ENCODE measurements around the gene INPP5A.
"Not testable (repeated sequence)": the region's sequence is repeated elsewhere in the genome, so short reads cannot be mapped to it uniquely, and the experiment has no call there.

INPP5A gene

DNA sequence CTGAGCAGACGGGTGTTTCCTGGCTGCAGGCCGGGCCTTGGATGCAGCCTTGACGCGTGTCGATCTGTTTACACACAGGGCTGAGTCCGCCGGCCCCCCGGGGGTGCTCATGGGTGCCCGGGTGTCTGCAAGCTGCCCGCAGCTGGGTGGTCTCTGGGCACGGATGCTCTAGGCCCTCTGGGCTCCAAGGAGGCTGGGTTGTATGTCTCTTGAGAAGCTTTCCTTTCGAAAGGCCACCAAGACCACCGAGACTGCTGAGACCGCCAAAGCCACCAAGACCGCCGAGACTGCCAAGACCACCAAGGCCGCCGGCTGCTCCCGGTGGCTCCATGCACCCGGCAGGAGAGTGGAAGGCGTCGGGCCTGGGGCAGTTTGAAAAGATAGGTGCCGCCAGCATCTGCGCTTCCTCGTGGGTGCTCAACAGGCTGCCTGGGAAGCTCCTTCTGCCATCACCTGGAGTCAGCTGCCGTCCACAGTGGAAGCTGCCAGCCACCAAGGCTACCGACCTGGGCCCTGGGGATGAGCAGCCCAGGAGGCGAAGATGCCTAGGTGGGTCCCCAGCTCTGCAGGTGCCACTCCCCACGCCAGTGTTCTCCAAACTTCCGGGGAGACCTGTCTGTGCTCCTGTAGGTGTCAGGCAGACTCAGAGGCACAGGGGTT, 121.1 kb downstream of the INPP5A start:
- H3K27ac ChIP-seq, result no peak overlapping the region
- H3K4me3 ChIP-seq, result no peak overlapping the region

DNA sequence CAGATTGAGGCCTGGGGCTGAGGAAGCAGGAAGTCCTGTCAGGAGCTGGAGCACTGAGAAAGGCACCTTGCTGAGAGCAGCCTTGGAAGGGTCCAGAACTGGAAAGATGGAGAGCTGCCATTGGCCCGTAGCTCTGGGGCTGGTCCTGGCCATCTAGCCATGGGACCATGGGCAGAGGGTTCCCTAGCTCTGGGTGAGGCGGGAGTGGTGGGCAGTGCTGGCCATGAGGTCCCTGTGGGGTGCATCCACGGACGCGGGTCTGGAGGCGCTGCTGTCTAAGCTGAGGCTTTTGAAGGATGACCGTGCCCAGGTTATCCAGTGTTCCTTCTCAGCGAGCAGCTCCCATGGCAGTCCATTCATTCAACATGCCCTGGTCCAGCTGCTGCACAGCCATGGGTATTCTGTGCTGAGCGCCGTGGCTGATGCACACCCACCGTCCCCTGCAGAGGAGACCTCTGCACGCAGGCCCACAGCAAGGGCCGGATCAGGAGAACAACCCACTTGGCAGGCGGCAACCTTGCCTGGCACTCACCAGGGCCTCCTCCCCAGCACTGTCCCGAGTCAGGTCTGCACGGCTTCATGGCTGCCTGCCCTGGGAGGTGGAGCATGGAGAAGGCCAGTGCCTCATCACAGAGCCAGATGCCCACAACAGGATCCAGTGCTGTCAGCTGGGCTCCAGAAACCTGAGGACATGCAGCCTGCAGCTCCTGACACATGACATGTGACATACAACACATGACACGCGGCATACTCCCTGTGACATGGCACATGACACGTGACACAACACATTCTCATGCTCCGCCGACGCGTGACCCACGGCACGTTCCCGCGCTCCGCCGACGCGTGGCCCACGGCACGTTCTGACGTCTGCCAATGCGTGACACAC, 121.9 kb downstream of the INPP5A start:
- Histone ChIP-seq H3K4me3 (no peak overlapping the region), H3K27ac (no peak overlapping the region)

DNA sequence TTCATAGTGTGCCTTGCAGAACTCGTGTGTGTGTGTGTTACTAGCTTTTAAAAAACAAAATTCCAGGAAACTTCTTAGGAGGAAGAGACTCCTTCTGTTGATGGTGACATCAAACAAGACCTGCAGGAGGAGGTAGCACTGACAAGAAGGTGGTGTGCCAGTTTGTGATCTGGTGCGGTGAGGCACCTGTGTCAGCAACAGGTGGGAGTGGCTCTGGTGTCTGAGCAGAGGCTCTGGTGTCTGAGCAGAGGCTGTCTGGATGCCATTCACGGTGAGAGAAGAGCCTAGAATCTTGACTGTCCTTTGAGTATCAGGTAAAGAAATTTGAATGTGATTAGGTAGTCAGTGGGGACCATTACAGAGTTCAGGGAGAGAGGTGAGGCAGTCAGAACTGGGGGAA, 122.8 kb downstream of the INPP5A start:
- no peak overlapping the region for H3K4me3 ChIP-seq
- H3K27ac ChIP-seq, result no peak overlapping the region

DNA sequence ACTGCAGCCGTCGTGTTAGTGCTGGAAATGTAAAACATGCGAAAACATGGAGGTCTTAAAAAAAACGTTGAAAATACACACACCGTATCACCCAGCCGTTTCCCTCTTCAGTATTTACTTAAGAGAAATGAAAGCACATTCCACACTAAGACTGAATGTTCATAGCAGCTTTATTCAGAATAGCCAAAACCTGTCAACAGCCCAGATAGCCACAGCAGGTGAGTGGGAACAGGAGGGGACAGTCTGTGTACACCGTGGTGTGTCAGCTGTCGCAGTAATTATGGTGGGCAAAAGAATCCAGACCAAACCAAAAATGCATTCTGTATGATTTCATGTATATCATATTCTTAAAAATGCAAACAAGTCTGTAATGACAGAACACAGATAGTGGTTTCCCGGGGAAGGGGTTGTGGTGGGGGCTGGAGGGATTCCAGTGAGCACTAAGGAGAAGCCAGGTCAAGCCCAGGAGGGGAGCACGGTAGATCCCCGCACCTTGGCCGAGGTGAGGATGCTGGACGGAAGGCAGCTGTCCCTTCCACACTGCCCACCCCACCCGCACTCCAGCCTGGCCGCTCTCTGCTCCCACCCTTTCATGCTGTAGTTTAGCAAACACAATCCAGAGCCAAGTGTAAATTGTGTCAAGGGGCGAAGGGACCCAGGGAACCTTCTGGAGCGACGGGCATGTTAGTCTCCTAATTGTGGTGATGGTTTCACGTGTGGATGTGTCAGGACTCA, 124.8 kb downstream of the INPP5A start:
- H3K4me3 ChIP-seq, result no peak overlapping the region
- no peak overlapping the region for H3K27ac ChIP-seq

DNA sequence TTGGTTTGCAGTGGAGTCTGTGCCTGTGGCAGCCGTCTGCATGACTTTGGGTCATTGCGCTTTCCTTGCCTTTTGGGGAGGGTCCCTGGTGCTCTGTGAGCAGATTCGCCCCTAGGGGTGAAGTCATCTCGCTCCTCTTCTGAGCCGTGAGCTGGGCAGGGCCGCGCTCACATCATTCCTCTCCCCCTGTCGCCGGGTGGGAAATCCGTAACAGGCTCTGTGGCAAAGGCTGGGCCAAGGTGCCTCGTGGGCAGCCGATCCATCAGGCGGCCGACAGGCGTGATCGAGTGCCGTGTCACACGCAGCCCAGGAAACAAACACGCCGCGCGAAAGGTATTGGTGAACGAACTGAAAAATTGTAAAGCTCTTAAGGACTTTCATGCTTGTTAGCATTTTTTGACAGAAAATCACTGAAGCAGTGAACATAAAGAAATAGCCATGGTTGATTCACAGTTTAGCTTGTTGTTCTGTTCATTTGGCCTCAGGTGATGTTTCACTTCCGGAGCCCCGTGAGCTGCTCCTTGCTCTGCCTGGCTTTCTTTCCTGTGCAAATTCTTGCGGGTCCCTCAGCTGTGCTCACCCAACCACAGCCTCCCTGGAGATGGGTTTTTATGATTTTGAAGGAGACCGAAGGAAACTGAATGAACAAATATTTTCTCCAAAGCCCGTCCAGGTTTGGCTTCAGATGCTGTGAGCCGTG, 126.2 kb downstream of the INPP5A start:
- Histone ChIP-seq H3K27ac (no peak overlapping the region), H3K4me3 (no peak overlapping the region)

- no peak overlapping the region for H3K4me3 ChIP-seq
- H3K27ac ChIP-seq, result no peak overlapping the region
These were observed 126.8 kb downstream of the INPP5A start for GRCh38 chr10:132664407-132664806.

- no peak overlapping the region for H3K27ac ChIP-seq
- no peak overlapping the region for H3K4me3 ChIP-seq
These were observed 127.3 kb downstream of the INPP5A start for GRCh38 chr10:132664883-132665282.

- Histone ChIP-seq H3K27ac (no peak overlapping the region), H3K4me3 (no peak overlapping the region)
These were observed 128.5 kb downstream of the INPP5A start for GRCh38 chr10:132665946-132666704.

DNA sequence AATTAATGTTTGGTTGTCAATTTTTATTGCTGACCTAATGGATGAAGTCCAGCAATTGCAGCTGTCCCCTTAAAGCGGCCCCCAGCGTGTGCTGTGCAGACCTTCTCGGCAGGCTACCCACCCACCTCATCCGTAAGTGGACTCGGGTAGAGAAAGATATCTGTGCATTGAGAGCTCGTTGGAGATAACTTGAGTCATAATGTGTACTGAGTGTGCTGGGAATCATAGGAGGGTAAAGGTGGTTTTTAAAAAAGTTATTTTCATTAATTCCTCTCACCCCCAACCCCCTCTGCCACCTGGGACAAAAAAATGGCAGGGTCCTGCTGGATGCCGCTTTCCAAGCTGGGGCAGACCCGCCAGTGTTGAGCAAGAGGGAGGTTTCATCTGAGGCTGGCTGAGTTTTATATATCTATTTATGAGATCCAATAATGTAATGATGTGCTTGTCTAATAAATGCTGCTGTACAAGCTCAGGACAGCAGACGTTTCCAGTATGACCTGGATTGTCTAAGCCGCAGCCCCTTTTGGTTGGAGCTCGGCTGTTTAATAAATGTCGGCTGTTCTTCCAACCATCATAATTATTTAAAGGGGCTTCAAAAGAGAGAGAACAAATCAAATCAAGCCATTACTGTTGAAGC, 129.2 kb downstream of the INPP5A start:
- no peak overlapping the region for H3K4me3 ChIP-seq
- no peak overlapping the region for H3K27ac ChIP-seq

GRCh38 chr10:132667342-132668047, 129.9 kb downstream of the INPP5A start:
- Histone ChIP-seq H3K4me3 (no peak overlapping the region), H3K27ac (no peak overlapping the region)

DNA sequence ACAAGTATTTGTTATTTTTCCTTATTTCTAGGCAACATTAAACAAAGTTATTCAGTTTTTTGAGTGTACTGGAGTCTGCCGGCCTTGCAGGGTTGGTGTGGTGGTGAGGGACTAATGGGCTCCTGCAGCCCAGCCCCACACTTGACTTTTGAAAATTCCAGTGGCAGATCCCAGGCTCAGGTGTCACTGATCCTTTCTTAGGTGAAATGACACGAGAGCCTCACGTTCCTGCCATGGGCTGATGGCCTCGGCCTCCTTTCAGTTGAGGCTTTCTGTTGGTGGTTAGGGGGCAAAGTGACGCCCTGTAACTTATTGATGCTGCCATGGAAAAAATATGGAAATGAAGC, 130.4 kb downstream of the INPP5A start:
- Histone ChIP-seq H3K4me3 (no peak overlapping the region), H3K27ac (no peak overlapping the region)

DNA sequence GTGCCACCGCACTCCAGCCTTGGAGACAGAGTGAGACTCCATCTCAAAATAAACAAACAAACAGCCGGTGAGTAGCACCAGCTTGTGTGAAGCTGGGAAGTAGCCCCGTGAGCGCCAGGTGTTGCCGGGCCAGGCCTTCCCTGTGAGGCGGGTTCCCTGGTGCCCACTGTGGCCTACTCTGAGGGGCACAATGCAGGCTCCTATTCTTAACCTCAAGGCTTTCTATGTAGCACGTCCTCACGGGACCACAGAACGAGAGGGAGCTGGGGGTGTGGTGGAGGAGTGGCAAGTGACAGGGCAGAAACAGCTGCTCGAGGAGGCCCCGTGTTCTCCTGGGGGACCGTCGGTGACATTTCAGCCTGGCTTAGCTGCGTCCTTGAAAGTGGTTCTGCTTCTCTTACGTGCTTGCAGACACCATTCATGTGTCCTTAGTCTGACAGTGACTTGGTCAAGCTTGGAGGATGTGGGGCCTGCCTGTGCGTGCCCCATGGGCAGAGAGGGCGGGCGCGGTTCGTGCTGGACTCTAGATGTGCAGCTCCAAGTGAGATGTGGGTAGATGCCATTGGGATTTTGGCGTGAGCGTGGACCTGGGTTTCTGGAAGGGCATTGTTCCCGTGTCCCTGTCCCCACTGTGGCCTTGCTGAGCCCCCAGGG, 131.7 kb downstream of the INPP5A start:
- Histone ChIP-seq H3K4me3 (no peak overlapping the region), H3K27ac (no peak overlapping the region)

- H3K4me3 ChIP-seq, result no peak overlapping the region
- no peak overlapping the region for H3K27ac ChIP-seq
These were observed 133.1 kb downstream of the INPP5A start for GRCh38 chr10:132670546-132671227.

GRCh38 chr10:132671228-132672154, 133.9 kb downstream of the INPP5A start:
- Histone ChIP-seq H3K4me3 (no peak overlapping the region), H3K27ac (no peak overlapping the region)

GRCh38 chr10:132673746-132674145, 136.2 kb downstream of the INPP5A start:
- not testable (repeated sequence) for H3K4me3 ChIP-seq, H3K27ac ChIP-seq

GRCh38 chr10:132674311-132674710, 136.7 kb downstream of the INPP5A start:
- Histone ChIP-seq H3K27ac (no peak overlapping the region), H3K4me3 (no peak overlapping the region)

All from skin epidermis (tissue), 12 donors.